Epithelial cell of esophagus (primary cell): ENCODE measurements around the gene NUP160.
"Not testable (repeated sequence)": the region's sequence is repeated elsewhere in the genome, so short reads cannot be mapped to it uniquely, and the experiment has no call there.

ENCODE experiments used
- DNase-seq: peaks from one replicate; pipeline ENCODE4 v3.0.0; 2010; ENCODE audit warnings: low read depth
- H3K4me3 ChIP-seq: 2 replicates; pipeline ENCODE4 v1.5.1; 2011; ENCODE audit warnings: mild to moderate bottlenecking, low read length, control low read depth
- CTCF ChIP-seq: IDR thresholded peaks from 2 replicates; pipeline ENCODE4 v1.5.1; 2011; ENCODE audit warnings: low read depth, mild to moderate bottlenecking, low read length, control low read depth, inconsistent platforms; ENCODE audit not compliant: insufficient read depth; ENCODE audit errors: missing control alignments

Gene NUP160

GRCh38 chr11:47869544-47870393, 21.6 kb upstream of the NUP160 start:
- DNase-seq = peak; percentile 7
- TF ChIP-seq CTCF = no peak
- H3K4me3 ChIP-seq = no peak overlapping the region

- no peak for TF ChIP-seq CTCF
- no peak overlapping the region for H3K4me3 ChIP-seq
- no peak for DNase-seq
Measured at GRCh38 chr11:47867823-47868222, 19.7 kb upstream of the NUP160 start.

- DNase-seq, H3K4me3 ChIP-seq: not testable (repeated sequence)
Measured at GRCh38 chr11:47866892-47867291, 18.7 kb upstream of the NUP160 start.

- TF ChIP-seq CTCF = no peak
- DNase-seq = no peak
- no peak overlapping the region for H3K4me3 ChIP-seq
Measured at GRCh38 chr11:47864901-47865300, 16.8 kb upstream of the NUP160 start.

- no peak for DNase-seq
- TF ChIP-seq CTCF = no peak
- H3K4me3 ChIP-seq = no peak overlapping the region
Measured at GRCh38 chr11:47863898-47864430, 15.8 kb upstream of the NUP160 start.

GRCh38 chr11:47863189-47863897, 15.2 kb upstream of the NUP160 start:
- no peak for DNase-seq
- H3K4me3 ChIP-seq = no peak overlapping the region
- TF ChIP-seq CTCF = no peak

DNA sequence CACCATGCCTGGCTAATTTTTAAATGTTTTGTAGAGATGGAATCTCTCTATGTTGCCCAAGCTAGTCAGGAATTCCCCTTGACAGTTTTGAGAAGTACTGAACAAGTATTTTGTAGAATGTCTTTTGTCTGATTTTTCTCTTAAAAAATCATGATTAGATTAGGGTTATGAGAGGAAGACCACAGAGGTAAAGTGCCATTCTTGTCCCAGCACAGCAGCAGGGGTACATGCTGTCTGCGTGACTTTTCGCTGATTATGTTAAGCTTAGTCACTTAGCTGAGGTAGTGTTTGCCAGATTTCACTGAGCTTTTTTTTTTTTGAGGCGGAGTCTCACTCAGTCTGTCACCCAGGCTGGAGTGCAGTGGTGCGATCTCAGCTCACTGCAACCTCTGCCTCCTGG, 13.6 kb upstream of the NUP160 start:
- no peak for TF ChIP-seq CTCF
- no peak overlapping the region for H3K4me3 ChIP-seq
- DNase-seq = peak; percentile 33
